ENCODE data around the gene CBL.

The CBL gene

DNA sequence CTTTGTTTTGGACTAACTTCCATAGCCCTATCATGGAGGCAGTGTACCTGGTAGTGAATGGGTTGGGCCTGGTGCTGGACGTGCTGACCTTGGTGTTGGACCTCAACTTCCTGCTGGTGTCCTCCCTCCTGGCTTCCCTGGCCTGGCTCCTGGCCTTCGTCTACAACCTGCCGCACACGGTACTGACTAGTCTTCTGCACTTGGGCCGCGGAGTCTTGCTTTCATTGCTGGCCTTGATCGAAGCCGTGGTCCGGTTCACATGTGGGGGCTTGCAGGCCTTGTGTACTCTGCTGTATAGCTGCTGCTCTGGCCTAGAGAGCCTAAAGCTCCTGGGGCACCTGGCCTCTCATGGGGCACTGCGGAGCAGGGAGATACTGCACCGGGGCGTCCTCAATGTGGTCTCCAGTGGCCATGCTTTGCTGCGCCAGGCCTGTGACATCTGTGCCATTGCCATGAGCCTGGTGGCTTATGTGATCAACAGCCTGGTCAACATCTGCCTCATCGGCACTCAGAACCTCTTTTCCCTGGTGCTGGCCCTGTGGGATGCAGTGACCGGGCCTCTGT lies 129.0 kb downstream of the CBL start:
- no peak for DNase-seq

DNA sequence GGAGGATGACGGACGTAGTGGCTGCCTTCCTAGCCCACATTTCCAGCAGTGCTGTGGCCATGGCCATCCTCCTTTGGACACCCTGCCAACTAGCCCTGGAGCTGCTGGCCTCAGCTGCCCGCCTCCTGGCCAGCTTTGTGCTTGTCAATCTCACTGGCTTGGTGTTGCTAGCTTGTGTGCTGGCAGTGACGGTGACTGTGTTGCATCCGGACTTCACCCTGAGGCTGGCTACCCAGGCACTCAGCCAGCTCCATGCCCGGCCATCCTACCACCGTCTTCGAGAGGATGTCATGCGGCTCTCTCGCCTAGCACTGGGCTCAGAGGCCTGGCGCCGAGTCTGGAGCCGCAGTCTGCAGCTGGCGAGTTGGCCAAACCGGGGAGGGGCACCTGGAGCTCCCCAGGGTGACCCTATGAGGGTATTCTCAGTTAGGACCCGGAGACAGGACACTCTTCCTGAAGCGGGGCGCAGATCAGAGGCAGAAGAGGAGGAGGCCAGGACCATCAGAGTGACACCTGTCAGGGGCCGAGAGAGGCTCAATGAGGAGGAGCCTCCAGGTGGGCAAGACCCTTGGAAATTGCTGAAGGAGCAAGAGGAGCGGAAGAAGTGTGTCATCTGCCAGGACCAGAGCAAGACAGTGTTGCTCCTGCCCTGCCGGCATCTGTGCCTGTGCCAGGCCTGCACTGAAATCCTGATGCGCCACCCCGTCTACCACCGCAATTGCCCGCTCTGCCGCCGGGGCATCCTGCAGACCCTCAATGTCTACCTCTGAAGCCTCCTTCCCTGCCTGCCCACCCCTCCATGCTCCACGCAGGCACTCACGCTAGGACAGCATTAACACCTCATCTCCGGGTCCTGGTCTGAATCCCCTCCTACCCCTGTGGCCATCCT lies 129.8 kb downstream of the CBL start:
- no peak for DNase-seq

DNA sequence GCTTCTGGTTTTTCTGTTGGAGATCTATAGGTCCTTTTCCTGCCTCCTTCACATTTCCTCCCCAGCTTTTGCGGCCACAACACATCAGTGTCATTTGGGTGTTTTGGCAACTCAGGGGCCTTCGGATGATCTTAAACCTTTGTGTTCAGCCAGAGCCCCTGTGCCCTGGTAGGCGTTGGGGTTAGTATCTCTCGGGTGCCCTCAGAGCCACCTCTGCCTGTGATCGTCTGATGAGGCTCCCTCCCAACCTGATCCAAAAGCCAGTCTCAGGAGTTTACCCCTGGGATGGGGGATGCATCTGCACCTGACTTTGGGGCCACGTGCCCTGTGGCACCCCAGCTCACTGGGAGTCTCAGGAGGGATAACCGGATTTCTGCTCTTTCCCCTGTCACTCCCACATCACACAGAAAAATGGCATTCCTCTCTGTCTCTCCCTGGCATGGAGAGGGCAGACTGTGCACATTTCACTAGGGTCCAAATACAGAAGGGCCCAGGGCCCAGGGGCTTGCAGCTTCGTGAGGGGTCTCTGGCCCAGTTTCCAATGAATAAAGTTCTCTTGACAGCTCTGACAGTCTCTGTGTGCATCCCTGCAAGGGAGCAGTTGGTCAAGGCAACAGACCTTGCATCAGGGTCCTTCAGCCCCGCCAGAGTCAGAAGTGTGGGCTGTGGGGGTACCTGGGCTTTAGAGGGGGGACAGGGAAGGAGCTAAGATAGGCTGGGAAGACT lies 130.8 kb downstream of the CBL start:
- DNase-seq, result no peak

DNA sequence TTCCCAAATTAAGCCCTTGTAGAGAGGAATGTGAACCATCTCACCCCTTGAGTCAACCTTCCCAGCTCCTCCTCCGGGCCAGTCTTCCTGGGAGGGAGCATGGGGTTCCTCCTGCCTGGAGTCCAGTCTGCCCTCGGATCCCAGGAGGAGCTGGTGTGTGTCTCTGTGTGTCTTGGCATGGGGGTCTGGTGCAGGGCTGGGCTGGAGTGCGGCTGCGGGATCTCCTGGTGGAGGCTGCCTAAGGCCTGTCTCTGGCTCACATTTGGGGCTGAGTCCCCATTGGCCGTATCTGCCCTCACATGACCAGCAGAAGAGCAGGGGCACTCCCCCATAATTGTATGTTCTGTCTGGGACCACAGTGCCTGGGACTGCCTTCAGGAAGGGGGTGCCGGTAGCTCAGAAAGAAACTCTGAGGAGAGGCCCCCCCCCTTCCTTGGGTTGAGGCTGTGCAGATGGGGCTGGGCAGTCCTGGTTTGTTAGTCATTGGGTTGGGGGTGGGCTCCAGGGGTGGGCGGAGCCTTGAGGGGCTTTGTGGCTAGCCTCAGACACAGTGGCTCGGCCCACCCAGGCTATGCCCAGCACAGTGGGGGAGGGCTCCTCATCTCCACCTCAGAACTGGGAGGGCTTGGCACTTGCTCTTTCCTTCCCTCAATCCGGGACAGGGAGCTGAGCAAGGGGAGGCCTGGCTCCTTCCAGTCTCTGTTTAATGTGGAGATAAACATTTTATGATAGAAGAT lies 131.6 kb downstream of the CBL start:
- peak; percentile 88 for DNase-seq

DNA sequence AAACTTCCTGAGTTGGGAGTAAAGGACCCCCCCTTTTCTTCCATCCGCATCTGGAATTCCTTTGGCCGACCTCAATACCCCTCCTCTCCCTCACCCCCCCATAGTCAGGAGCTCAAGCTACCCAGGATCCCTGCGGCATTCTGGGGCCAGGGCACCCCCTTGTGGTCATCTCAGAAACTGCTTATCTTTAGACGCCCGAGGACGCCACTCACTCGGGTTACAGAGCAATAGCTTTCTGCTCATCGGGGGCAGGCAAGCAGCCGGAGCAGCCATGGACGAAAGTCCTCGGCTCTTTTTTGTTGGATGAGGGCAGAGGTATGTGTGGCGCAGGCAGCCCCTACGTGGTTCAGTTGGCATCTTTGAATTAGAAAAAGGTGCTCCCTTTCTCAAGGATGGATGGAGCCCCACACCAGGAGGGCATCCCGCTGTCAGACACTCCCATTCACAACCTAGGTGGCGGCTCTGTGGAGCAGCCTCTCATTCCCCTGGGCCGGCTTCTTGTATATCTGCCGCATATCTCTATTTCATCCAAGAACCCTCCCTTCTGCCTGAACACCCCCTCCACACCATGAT lies 132.3 kb downstream of the CBL start:
- DNase-seq, result peak; percentile 87

DNA sequence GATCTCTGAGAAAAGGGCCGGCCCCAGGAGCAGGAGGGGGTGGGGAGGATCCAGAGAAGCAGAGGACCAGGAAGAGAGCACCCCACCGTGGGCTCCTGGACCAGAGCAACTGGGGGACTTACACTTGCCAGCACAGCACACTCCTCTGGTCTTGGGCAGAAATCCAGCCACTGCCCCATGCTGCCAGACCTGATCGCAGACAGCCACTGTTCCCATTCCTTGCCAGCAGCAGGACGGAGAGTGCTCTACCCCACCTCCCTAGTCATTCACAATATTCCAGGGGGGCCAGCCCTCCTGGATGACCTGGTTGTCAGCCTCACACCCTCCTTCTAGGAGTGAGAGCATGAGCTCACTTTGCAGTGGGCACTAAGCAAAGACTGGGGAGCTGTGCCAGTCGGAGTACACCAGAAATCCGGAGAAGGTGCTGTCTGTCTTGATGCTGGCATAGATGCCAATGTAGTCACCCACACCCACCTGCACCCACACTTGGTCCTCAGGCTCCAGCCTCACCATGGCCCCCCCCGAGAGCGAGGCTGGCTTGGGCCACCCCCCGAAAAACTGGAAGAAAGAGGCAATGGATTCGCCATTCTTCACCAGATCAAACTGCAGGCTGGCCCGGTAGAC lies 132.9 kb downstream of the CBL start:
- no peak for DNase-seq

DNA sequence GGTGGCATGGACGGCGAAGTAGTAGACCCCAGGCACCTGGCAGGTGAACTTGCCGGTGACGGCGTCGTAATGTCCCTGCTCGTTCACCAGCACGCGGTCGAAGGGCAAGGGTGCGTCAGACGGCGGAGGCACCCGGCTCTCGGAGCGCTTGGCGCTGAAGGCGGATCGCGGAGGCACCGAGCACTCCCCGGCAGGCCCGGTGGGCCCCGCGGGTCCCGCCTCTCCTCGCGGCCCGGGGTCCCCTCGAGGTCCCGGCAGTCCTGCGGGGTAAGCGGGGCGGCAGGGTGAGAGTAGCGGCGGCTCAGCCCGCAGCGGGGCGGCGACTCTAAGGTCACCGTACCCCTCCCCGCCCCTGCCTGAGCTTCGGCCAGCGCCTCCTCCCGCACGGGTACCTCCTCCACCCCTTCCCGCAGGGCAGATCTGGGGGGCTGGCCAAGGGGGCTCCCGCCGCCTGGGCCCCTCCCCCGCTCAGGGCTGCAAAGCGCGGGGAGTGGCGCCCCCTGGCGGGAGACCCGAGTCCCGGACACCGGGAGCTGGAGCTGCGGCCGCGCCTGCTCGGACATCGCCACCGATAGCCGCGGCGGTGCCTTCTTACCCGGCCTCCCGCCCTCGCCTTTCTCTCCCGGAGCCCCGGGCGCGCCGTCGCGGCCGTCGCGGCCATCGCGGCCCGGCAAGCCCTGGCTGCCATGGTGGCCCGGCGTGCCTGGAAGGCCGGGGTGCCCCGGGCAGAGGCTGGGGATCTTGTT lies 133.6 kb downstream of the CBL start:
- peak; percentile 86 for DNase-seq

DNA sequence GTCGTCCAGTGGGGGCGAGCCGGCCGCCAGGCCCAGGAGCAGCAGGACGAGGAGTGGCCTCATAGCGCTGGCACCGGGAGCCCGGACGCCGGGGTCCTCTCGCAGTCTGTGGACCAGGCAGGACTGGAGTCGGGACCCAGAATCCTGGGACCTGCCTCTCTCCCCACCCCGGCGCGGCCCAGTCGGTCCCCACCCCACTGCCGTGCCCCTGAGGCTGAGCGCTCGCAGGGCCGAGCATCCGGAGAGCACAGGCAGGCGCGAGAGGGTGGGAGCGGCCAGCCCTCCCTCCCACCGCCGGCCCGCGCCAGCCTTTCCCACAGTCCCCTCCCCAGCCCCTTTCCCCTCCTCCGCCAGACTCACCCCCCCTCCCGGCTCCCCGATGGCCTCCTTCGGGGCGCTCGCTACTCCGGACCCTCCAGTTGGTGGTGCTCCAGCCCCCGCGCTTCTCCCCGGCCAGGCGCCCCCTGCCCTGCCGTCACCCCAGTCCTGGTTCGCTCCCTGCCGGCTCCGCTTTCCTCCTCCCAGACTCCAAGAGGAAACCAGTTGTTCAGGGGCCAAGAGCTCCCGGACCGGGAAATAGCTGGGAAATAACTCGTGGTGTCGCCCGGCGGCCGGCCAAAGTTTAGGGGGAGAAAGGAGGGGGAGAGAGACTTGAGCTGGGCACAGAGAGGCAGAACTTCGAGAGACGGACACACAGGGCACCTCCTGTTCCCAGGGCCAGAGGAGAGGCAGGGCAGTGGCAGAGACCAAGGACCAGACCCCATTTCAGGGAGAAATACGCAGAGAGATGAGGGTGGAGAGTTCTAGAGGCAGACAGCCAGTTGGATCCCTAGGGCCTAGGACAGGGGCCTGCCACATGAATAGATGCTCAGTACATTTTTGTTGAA lies 134.4 kb downstream of the CBL start, which contains the start of gene C1QTNF5:
C1QTNF5 (minus strand) TSS at position 549 of the 887 bp plus-strand sequence; CDS start at position 63, 486 bp downstream.
- peak; percentile 95 for DNase-seq

DNA sequence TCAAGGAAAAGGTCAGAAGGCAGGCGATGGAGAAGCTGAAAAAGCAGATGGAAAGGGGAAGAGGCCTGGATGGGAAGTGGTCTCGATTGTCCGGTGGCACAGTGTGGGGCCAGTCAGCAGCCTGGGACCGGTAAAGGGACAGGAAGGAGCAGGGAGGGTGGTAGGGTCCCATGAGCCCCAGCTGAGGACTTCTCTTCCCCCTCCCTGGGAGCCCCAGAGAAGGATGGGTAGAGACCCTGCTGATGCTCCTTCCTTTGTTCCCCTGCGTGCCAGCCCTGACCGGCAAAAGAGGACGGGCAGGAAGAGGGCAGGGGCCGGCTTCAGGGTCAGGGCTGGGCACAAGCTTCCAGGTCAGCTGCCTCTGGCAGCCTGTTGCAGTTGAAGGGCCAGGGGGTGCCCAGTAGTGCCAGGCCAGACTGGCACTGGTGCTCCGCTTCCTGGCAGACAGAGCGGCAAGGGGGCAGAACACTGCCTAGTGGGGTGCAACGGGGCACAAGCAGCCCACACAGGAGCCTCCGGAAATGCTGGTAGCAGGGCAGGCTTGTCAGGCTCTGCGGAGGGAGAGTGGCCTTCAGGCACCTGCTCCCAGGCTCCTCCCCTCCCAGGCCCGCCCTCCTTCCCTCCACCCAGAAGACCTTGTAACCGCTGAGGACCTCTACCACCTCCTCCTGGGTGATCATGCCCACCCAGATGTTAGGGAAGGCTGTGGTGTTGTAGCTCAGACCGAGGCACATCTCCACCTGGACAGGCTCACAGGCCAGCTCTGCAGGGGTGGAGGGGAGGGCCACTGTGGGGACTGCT lies 135.3 kb downstream of the CBL start:
- no peak for DNase-seq

DNA sequence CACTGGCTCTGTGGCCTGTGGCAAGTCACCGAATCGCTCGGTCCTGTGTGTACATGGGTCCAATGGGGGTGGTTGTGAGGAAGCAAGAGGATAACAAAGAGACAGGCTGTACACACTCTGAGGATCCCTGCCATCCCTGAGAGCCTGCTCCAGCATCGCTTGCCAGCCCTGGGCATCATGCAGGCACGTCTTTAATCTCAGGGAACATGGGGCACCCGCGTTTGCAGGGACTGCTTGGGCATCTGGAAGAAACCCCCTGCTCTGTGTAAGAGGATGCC lies 135.8 kb downstream of the CBL start:
- no peak for DNase-seq

DNA sequence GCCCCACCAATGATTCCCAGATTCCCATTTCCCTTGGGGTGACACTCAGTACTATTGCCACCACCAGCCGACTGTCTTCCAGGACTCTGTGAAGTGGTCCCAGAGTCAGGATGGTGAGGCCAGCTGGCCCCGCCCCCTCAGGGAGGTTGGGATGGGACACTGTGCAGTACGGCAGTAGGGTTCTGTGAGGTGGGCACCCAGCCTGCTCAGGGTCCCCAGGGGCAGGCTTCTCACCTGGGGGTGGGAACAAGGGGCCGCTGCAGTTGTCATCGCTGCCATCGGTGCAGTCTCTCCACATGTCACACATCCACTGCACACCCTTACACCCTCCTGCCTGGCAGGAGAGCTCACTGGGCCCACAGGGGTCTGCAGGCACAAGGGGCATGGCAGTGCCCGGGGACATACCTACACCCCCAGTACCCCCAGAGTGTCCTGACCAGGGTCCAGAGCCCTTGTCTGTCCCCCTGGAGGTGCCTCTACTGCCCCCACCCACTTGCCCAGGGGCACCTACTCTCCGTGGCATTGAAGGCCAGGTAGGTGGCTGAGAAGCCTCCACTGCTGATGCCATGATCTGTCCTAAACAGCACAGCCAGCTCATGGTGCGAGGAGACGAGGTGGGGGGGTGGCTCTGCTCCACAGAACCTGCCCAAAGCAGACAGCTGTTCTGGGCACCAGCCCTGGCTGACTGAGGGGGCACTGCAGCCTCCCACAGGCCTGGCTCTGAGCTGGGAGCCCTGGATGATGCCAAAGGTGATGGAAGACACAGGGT lies 136.4 kb downstream of the CBL start:
- DNase-seq, result no peak

DNA sequence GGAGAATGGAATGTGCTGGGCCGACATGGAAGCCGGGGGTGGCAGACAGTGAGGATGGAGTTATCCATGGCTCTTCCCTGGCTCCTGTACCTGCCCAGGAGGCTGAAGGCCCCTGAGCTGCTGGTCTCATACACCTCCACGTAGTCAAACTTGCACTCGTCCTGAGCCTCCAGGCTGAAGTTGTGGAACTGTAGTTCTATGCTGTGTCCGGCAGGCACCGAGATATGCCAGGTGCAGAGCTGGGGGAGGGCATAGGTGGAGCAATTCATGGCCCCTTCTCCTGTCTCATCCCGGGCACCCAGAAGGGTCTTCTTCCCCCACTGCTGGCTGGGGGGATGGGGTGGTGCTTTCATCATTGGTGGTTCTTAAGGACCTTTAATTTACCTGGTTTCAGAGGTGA lies 137.6 kb downstream of the CBL start:
- no peak for DNase-seq

DNA sequence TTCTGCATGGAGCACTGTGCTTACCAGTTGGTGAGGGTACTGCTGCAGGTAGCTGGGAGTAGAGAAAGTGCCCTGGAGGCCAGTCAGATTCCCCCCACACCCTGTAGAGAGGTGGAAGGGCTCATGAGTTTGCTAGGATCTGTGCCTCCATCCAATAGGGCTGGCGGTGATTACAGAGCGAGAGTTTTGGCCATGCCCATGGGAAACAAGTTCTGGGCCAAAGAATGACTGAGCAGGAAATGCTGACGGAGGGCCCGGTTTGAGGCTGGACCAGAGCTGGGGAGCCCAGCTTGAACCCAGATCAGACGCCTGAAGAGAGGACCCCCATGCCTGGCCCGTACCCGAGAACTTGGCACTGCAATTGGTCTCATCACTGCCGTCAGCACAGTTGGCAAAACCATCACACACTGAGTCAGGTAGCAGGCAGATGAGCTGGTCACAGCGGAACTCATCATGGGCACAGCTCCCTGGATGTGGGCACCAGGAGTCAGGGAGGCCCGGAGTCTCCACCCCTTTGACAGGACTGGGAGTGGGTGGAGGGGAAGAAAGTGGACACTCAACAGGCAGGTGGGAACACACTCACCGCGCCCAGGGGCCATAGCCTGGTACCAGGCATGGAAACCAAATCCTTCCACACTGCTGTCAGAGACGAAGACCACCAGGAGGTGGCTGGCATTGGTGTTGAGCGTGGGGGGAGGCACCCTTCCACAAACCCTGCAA lies 138.3 kb downstream of the CBL start:
- no peak for DNase-seq

DNA sequence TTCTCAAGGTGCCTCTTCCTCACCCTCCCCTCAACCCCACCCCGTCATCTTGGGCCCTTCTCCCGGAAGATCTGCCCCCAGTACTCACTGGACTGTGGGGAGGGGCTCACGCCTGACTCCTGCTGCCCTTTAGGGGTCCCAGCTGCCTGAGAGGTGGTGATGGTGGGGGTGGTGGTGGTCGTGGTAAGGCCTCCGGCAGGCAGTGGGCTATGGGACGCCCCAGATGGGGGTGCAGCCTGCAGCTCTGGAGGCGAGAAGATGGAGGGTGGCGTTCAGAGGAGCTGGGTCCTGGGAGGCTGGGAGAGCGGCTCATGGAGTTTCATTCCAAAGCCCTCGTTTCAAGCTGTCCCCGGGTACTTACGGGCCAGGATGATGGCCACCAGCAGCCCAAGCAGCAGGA lies 139.5 kb downstream of the CBL start:
- no peak for DNase-seq

DNA sequence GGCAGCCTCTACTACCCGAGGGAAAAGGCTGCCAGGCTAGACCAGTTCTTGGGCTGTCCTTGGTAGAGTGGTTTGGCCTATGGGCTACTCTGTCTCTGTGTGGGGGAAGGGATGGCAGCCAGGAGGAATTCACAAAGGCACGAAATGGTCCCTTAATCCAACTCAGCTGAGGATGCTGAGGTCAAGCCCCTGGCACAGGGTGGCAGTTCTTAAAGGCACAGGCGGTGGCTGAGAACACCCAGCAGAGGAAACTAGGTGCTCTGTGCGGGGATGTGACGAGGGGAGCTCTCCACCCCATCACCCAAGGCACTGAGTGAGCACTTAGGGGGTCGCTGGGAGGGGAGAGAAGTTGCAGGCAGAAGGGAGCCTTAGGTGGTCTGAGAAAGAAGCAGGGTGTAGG lies 140.5 kb downstream of the CBL start, which contains the start of gene MFRP:
MFRP (minus strand) TSS at position 101 of the 400 bp plus-strand sequence. CDS start 192 bp downstream, outside the sequence.
- DNase-seq, result no peak

DNA sequence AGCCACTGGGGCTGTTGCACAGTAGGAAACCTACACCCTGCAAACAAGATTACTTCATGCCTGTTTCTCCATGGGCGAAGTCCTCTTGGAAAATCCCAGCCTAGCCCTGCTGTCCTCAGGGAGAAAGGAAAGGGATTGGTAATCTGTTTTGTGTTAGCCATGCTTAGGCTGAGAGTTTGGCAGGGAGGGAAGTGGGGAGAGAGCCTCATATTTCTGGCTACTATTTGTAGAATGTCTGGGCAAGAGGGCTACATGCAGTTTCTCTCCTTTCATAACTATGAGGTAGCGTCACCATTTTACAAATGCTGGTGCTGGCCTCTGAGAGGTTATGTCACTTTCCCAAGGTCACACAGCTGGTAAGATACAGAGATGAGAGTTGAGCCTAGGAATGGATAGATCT lies 141.1 kb downstream of the CBL start:
- DNase-seq, result no peak

DNA sequence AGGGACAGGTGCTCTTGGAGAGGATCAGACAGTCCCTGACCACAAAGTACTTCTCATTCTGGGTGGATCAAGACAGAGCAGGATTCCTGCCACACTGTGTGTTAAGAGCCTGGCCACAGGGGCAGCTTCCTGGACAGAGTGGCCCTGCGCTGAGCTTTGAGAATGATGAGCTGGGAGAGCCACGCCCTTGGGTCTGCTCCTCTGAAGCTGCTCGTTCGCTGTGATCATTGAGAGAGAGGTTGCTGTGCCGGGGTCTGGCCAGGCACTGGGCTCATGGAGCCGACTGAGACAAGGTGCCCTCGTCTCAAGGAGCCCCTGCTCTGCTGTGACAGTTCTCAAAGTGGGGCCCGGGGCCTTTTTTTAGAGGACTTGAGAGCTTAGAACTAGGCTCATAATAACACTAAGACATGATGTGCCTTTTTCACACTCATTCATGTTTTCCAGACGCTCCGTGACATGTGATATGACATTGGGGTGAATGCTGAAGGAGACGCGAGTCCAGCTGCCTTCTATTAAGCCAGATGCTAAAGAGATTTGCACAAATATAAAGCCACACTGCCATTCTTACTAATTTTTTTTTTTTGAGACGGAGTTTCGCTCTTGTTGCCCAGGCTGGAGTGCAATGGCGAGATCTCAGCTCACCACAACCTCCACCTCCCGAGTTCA lies 141.9 kb downstream of the CBL start:
- no peak for DNase-seq

DNA sequence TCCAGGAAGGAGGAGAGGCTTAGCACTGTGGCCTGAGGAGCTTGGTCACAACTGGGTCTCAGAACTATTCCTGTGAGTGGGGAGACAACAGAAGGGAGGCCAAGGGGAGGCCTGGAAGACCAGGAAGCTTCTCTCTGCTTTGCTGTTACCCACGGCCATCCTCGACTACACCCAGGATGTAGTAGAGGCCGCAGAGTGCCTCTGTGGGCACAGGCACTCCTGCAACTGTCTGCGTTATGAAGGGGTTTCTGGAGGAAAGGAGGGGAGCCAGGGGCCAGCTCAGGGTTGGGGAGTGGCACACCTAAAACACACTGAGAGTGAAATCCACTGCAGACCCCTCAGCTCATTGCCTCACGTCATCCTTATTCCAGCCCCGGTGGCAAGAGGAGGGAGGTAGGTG lies 144.2 kb downstream of the CBL start:
- no peak for DNase-seq
